Liver (tissue), 9 donors: ENCODE results near the gene EEFSEC. TPM values are rescaled to one million over a fixed set of nuclear protein-coding genes. Genes with fewer than 3 reads are reported as not detected.

ENCODE experiments used
- DNase-seq: peaks from one replicate; pipeline ENCODE4 v3.0.0-alpha.2; 2017; ENCODE audit warnings: low spot score
- H3K27ac ChIP-seq, 2 donors: one replicate each; pipeline ENCODE4 v1.7.0; 2013; ENCODE audit warnings: inconsistent platforms in 2 of 2, low read length in 2 of 2, control low read depth in 1 of 2, low read depth in 1 of 2, mild to moderate bottlenecking in 1 of 2
- H3K27me3 ChIP-seq, 4 donors: one replicate each; pipeline versions ENCODE4 v1.6.1 to v1.7.0; 2013; ENCODE audit warnings: low read length in 3 of 4, inconsistent platforms in 1 of 4, mild to moderate bottlenecking in 1 of 4, moderate library complexity in 1 of 4; ENCODE audit not compliant: control insufficient read depth in 4 of 4, insufficient read depth in 4 of 4
- H3K36me3 ChIP-seq, 4 donors: one replicate each; pipeline versions ENCODE4 v1.6.1 to v1.7.0; 2013; ENCODE audit warnings: low read length in 3 of 4, mild to moderate bottlenecking in 3 of 4, low read depth in 1 of 4, moderate library complexity in 1 of 4; ENCODE audit not compliant: control insufficient read depth in 4 of 4, insufficient read depth in 3 of 4
- H3K4me1 ChIP-seq, 4 donors: one replicate each; pipeline versions ENCODE4 v1.6.1 to v1.7.0; 2013; ENCODE audit warnings: low read length in 3 of 4, mild to moderate bottlenecking in 3 of 4, moderate library complexity in 1 of 4; ENCODE audit not compliant: control insufficient read depth in 4 of 4, insufficient read depth in 4 of 4
- H3K4me3 ChIP-seq, 3 donors: one replicate each; pipeline versions ENCODE4 v1.6.1 to v1.7.0; 2013; ENCODE audit warnings: low read length in 3 of 3, control low read depth in 1 of 3, low read depth in 1 of 3, mild to moderate bottlenecking in 1 of 3
- H3K9ac ChIP-seq, 2 donors: one replicate each; pipeline ENCODE4 v1.7.0; 2013; ENCODE audit warnings: low read length in 2 of 2, mild to moderate bottlenecking in 2 of 2, moderate library complexity in 2 of 2, control low read depth in 1 of 2, low read depth in 1 of 2
- H3K9me3 ChIP-seq, 4 donors: one replicate each; pipeline versions ENCODE4 v1.6.1 to v1.7.0; 2013; ENCODE audit warnings: low read length in 3 of 4; ENCODE audit not compliant: control insufficient read depth in 4 of 4
- ATF3 ChIP-seq: IDR thresholded peaks from 2 replicates; pipeline ENCODE4 v1.6.1; 2016; ENCODE audit warnings: antibody characterized with exemption
- CTCF ChIP-seq: fragments of 150-350 bp; IDR thresholded peaks from 2 replicates; pipeline ENCODE4 v1.5.1; 2017; ENCODE audit warnings: improper control_type of control experiment, low read depth, low read length; ENCODE audit not compliant: missing input control
- EGR1 ChIP-seq, 2 donors: IDR thresholded peaks; 2 replicates each; pipeline ENCODE4 v1.6.1; 2016 to 2018; ENCODE audit warnings: antibody characterized with exemption in 2 of 2, low read depth in 2 of 2
- FOXA1 ChIP-seq: IDR thresholded peaks from 2 replicates; pipeline ENCODE4 v1.6.1; 2016; ENCODE audit warnings: antibody characterized with exemption
- FOXA2 ChIP-seq: IDR thresholded peaks from 2 replicates; pipeline ENCODE4 v1.6.1; 2016; ENCODE audit warnings: antibody characterized with exemption
- GABPA ChIP-seq, 2 donors: IDR thresholded peaks in 1 of 2; conservative IDR thresholded peaks in 1 of 2; 2 replicates each; pipeline ENCODE4 v1.6.1; 2016; ENCODE audit warnings: antibody characterized with exemption in 2 of 2, mild to moderate bottlenecking in 1 of 2, moderate library complexity in 1 of 2
- HNF4G ChIP-seq: IDR thresholded peaks from 2 replicates; pipeline ENCODE4 v1.6.1; 2016; ENCODE audit warnings: antibody characterized with exemption
- MAX ChIP-seq: IDR thresholded peaks from 2 replicates; pipeline ENCODE4 v1.6.1; 2016; ENCODE audit warnings: antibody characterized with exemption
- RAD21 ChIP-seq, 2 donors: IDR thresholded peaks; 2 replicates each; pipeline ENCODE4 v1.6.1; 2016; ENCODE audit warnings: antibody characterized with exemption in 2 of 2, mild to moderate bottlenecking in 2 of 2
- REST ChIP-seq: IDR thresholded peaks from 2 replicates; pipeline ENCODE4 v1.6.1; 2016; ENCODE audit warnings: antibody characterized with exemption, mild to moderate bottlenecking
- RXRA ChIP-seq, 2 donors: IDR thresholded peaks; 2 replicates each; pipeline ENCODE4 v1.6.1; 2017 to 2018; ENCODE audit warnings: antibody characterized with exemption in 2 of 2, mild to moderate bottlenecking in 1 of 2
- SP1 ChIP-seq: IDR thresholded peaks from 2 replicates; pipeline ENCODE4 v1.6.1; 2018; ENCODE audit warnings: antibody characterized with exemption, mild to moderate bottlenecking
- YY1 ChIP-seq: IDR thresholded peaks from 2 replicates; pipeline ENCODE4 v1.6.1; 2016; ENCODE audit warnings: antibody characterized with exemption, mild to moderate bottlenecking
- ZBTB33 ChIP-seq: IDR thresholded peaks from 2 replicates; pipeline ENCODE4 v1.6.1; 2016; ENCODE audit warnings: antibody characterized with exemption
- WGBS: extraction: QIAGEN DNeasy Blood & Tissue Kit; methylation state at CpG from one replicate; pipeline ENCODE4 v1.1.7; 2013; 5-methylcytosine and 5-hydroxymethylcytosine counted together
- polyA plus RNA-seq, 2 donors: library from polyadenylated mRNA; stranded (reverse) in 1 of 2; unstranded in 1 of 2; fragments of 200-250 nt in 1 of 2; fragments of >200 nt in 1 of 2; fragmentation: Nextera tagmentation in 1 of 2; extraction: Ambion mirVana in 1 of 2; gene quantifications; one replicate each; pipeline versions ENCODE4 v1.2.1 to v1.2.3, GENCODE V29; 2013 to 2015
- total RNA-seq, 2 donors: library from RNA; depleted of rRNA; stranded (reverse); fragments of >200 nt; gene quantifications; one replicate each; pipeline ENCODE4 v1.2.3, GENCODE V29; 2014
- donor health status: healthy.
- donor health status: healthy.
- donor health status: healthy.
- donor health status: healthy.
- donor health status: healthy.

The EEFSEC gene
- total and polyA plus RNA-seq, 4 donors, result 8.4 to 13.1 (median 10.7) TPM

- WGBS, result 96% methylated on average over 2 of the region's 2 CpGs
- H3K4me1 ChIP-seq, result no peaks in the 10 kb centered on the region
- no peak overlapping the region for H3K4me3 ChIP-seq
- H3K9me3 ChIP-seq, result no peaks in the 10 kb centered on the region
- DNase-seq, result no peak
- no peaks in the 10 kb centered on the region for H3K27me3 ChIP-seq
- H3K27ac ChIP-seq, result no peak overlapping the region
- TF ChIP-seq EGR1 (IDR thresholded peaks at IDR 0.05; ENCODE audit: low read depth in 2 of 2) (no peak), FOXA1 (no peak), HNF4G (no peak), GABPA (IDR thresholded peaks at IDR 0.05 in 1 of 2, conservative IDR thresholded peaks at IDR 0.05 in 1 of 2) (no peak), REST (no peak), SP1 (no peak), ZBTB33 (no peak), RXRA (IDR thresholded peaks at IDR 0.05) (no peak)
- peaks cover 0 to 15% (median 5%) of the 10 kb centered on the region in 4 donors for H3K36me3 ChIP-seq
- H3K9ac ChIP-seq, result no peak overlapping the region
Observed at GRCh38 chr3:128366136-128366535, 212.9 kb downstream of the EEFSEC start.

- DNase-seq, result no peak
- no peak overlapping the region for H3K4me3 ChIP-seq
- 90% methylated on average over 5 of the region's 5 CpGs for WGBS
- no peaks in the 10 kb centered on the region for H3K4me1 ChIP-seq
- H3K27me3 ChIP-seq, result no peaks in the 10 kb centered on the region
- TF ChIP-seq YY1 (no peak), EGR1 (IDR thresholded peaks at IDR 0.05; ENCODE audit: low read depth in 2 of 2) (no peak), HNF4G (no peak), REST (no peak), SP1 (no peak), RXRA (IDR thresholded peaks at IDR 0.05) (no peak), RAD21 (IDR thresholded peaks at IDR 0.05) (no peak), ZBTB33 (no peak), CTCF (no peak), MAX (no peak), FOXA2 (no peak), ATF3 (no peak)
- H3K9me3 ChIP-seq, result no peaks in the 10 kb centered on the region
- H3K36me3 ChIP-seq, result peaks cover 0 to 15% (median 5%) of the 10 kb centered on the region in 4 donors
- H3K27ac ChIP-seq, result no peak overlapping the region
- H3K9ac ChIP-seq, result no peak overlapping the region
Observed at GRCh38 chr3:128366652-128367051, 213.4 kb downstream of the EEFSEC start.
